Left lobe of liver (tissue), 2 donors: ENCODE measurements around the gene AK8. TPM values are rescaled to one million over a fixed set of nuclear protein-coding genes. Genes with fewer than 3 reads are reported as not detected.
A peak's percentile ranks its signal among the peaks of the same experiment; 100 is the strongest.

Experiments used
- ATAC-seq: fragments of 200-7000 bp; cut with Tn5 transposase; one replicate; pipeline ENCODE4 v1.9.1; 2020; ENCODE audit warnings: mild to moderate bottlenecking, moderate library complexity
- DNase-seq: peaks from one replicate; pipeline ENCODE4 v3.0.0-alpha.2; 2020; ENCODE audit warnings: low spot score
- total RNA-seq: library from RNA; stranded (reverse); gene quantifications from one replicate; pipeline ENCODE4 v1.2.1, GENCODE V29; 2021
- donor health status: DM: no; HTN: no; CAD: no; lungs with moderate emphysema.
- donor health status: DM: no; HTN: yes; CAD: no.

AK8 gene
- total RNA-seq, 1 donor from 2014 or later, result not detected

- ATAC-seq (no peak), DNase-seq (no peak)
Measured at GRCh38 chr9:132827366-132827765, 50.7 kb downstream of the AK8 start.

GRCh38 chr9:132826621-132827365, 51.3 kb downstream of the AK8 start:
- DNase-seq, result no peak
- ATAC-seq, result no peak

GRCh38 chr9:132826131-132826530, 52.0 kb downstream of the AK8 start:
- DNase-seq, result no peak

GRCh38 chr9:132825430-132825829, 52.7 kb downstream of the AK8 start:
- ATAC-seq (no peak), DNase-seq (no peak)

More at GRCh38 chr9:132826131-132826530, 52.0 kb downstream of the AK8 start:
- ATAC-seq, result no peak

GRCh38 chr9:132824951-132825350, 53.1 kb downstream of the AK8 start:
- DNase-seq (no peak), ATAC-seq (no peak)

- no peak for DNase-seq
- ATAC-seq, result no peak
Measured at GRCh38 chr9:132824151-132824550, 53.9 kb downstream of the AK8 start.

DNA sequence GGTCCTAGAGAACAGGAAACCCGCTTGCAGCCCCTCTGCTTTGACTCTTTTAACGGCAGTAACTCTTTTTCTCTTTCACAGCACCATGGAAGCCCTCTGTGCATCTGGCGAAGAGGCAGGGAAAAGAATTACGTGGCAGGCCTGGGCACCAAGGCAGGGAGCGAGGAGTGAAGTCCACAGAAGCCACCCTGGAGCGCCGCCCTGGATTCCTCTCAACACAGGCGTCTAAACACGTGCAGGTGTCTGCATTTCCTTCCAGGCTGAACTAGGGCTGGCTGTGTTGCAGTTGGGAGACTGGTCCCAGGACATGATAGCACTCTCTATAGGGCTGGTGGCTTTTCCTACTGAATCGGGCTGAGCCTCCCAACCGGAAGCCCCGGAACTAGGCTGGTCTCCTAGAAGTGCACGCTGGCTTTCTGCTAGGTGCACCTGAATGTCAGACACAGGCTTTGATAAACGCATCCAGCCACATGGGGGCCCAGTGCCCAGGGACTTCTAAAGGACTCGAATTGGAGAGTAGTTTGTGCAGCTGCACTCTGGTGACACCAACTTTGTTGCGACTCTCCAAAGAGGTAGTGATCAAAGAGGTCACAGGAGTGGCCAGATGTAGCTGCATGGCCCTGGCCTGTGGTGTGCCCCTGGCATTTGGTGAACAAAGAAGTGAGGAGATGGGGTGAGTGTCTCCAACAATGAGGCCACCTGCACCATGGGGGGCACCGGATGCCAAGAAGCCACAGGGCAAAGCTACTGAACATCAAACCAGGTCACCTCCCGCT, 54.5 kb downstream of the AK8 start:
- DNase-seq (no peak), ATAC-seq (peak; percentile 10)

DNA sequence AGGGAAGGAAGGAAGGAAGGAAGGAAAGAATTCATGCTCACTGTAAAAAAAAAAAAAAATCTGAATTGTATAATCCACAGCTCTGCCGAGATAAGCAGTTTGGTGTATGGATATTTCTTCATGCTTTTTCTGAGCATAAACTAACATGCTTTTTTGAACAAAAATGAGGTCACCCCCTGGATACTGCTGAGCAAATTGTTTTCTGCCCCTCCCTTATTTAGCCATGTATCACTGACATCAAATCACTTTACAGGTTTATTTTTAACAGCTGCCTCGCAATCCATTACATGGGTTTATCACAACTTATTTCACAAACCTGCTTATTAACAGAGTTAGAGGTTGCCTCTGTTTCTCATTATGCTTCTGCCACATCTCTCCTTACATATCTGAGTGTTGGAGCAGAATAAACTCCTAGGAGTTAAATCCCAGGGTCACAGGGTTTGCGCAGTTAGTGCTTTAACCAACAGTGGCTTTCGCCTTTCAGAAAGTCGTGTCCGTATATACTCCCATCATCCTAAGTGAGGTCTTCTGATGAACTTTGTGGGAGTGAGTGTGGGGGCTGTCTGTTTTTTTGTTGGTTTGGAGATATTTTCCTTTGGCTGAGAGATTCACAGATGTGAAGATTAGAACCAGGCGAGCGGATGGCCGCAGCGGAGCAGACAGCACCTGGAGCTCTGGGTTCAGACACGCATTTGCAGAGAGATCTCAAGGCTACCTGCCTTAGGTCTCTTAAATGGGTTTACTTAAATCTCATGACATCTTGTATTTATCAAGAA, 57.7 kb downstream of the AK8 start:
- no peak for ATAC-seq
- no peak for DNase-seq

DNA sequence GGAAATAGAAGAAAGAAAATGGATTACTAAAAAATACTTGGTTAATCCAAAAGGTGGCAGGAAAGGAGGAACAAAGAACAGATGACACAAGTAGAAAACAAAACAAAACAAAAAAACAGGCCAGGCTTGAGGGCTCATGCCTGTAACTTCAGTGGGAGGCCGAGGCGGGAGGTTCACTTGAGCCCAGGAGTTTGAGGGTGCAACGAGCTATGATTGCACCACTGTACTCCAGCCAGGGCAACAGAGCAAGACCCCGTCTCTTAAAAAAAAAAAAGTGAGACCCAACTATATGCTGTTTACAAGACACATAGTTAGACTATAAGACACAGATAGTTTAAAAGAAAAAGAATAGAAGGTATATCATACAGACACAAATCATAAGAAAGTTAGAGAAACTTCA, 59.5 kb downstream of the AK8 start:
- ATAC-seq (no peak), DNase-seq (no peak)

GRCh38 chr9:132814937-132815336, 63.1 kb downstream of the AK8 start:
- peak; percentile 15 for DNase-seq

GRCh38 chr9:132813115-132813771, 64.8 kb downstream of the AK8 start:
- ATAC-seq (no peak), DNase-seq (no peak)

More at GRCh38 chr9:132814937-132815336, 63.1 kb downstream of the AK8 start:
- ATAC-seq, result no peak

DNA sequence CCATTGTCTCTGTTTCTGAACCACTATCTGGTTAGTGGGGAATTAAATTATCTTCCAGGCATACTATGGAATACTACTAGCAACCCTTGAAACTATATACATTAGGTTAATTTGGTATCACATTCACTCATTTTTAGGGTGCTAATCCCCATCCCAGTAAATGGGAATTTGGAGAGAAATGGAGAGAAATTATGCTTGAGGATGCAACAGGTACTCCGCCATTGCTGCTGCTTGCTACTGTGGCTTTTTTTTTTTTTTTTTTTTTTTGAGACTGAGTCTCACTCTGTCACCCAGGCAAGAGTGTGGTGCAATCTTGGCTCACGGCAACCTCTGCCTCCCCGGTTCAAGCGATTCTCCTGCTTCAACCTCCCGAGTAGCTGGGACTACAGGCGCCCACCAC, 66.1 kb downstream of the AK8 start:
- ATAC-seq (no peak), DNase-seq (no peak)

DNA sequence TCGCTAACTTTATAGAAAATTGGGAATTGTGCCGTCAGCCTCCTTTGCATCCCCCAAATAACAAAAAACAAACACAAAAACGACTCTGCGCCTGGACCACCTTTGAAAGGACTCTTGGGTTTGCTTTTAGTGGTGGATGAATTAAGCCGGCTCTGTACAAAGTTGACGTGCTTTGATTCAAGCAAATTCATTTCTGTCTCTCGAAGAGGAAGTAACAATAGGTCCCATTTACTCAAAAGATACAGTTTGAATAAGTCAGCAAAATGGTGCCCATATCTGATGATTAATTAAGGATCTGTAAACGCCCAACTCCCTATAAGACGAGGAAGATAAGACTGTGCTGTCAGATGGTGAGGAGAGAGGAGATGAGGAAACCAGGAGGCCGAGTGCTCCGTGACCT, 67.8 kb downstream of the AK8 start:
- ATAC-seq, result no peak

GRCh38 chr9:132809677-132810271, 68.3 kb downstream of the AK8 start:
- ATAC-seq (no peak), DNase-seq (no peak)

More for the DNA sequence above, 67.8 kb downstream of the AK8 start:
- no peak for DNase-seq

DNA sequence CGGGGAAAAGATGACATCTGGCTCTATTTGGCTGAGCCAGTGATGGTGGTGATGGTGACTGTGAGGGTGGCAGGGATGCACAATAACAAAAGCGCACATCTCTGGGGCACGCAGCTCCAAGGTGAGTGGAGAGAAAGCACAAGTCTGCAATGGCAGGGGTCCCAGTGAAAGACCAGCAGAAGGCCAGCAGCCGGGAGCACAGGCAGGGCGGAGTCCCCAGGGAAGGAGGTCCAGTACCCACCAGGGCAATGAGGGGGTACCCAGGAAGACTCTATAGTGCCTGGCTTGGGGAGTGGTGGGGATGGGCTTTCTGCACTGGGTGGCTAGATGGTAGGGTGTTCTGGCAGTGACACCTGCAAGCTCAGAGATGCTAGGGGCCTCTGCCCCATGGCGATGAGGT, 69.4 kb downstream of the AK8 start:
- DNase-seq, result no peak
- no peak for ATAC-seq

GRCh38 chr9:132806723-132807421, 71.2 kb downstream of the AK8 start:
- ATAC-seq (no peak), DNase-seq (no peak)

DNA sequence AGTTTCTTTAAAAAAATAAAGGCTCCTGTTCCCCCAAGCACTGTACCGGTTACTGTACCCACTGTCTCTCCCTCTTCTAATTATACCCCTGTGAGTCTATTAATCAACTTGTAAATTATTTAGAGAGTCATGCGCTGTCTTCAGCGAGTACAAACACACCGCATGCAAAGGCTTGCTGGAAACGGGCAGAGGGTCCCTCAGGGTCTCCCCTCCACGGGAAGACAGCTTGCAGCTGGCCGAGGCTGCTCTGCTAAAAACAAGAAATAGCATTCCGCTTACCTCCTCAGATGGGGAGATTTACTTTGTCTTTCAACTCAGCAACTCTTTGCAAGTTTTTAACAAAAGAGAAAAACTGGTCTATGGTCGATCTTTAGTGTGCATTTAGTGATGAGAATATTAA, 71.8 kb downstream of the AK8 start:
- DNase-seq (no peak), ATAC-seq (no peak)

- DNase-seq (no peak), ATAC-seq (no peak)
Measured at GRCh38 chr9:132804576-132805295, 73.3 kb downstream of the AK8 start.

GRCh38 chr9:132802121-132802795, 75.8 kb downstream of the AK8 start:
- peak; percentile 37 for DNase-seq
- ATAC-seq, result no peak
